GM23248 (cell line): ENCODE data around the gene MCOLN3.

Experiments
- EZH2 ChIP-seq: fragments of 200-600 bp; sonication (generic); IDR thresholded peaks from 2 replicates; pipeline ENCODE4 v1.6.1; 2018; ENCODE audit warnings: antibody characterized with exemption, mild to moderate bottlenecking; ENCODE audit not compliant: insufficient read depth, poor library complexity, severe bottlenecking
- EZH2phosphoT487 ChIP-seq: fragments of 200-600 bp; sonication (generic); IDR thresholded peaks from 2 replicates; pipeline ENCODE4 v1.6.1; 2018; ENCODE audit warnings: antibody characterized with exemption, moderate library complexity, mild to moderate bottlenecking, low read depth; ENCODE audit not compliant: insufficient read depth

GRCh38 chr1:85058786-85059185 lies 10.5 kb upstream of the MCOLN3 start:
- no peak for TF ChIP-seq EZH2
- TF ChIP-seq EZH2phosphoT487: no peak
